ENCODE measurements around the gene KLHL3. TPM values are rescaled to one million over a fixed set of nuclear protein-coding genes. Genes with fewer than 3 reads are reported as not detected.

The KLHL3 gene
- total RNA-seq, 4 donors from 2014 or later = 0.46 to 4.6 (median 1.7) TPM

GRCh38 chr5:137584262-137584661 lies 151.6 kb downstream of the KLHL3 start:
- Histone ChIP-seq H3K36me3 (no peaks in the 10 kb centered on the region), H3K4me1 (no peaks in the 10 kb centered on the region), H3K27me3 (no peaks in the 10 kb centered on the region), H3K27ac (no peak overlapping the region), H3K9me3 (no peaks in the 10 kb centered on the region), H3K4me3 (no peak overlapping the region)
- no peak for ATAC-seq
- no peak for TF ChIP-seq POLR2A (IDR thresholded peaks at IDR 0.05)
- TF ChIP-seq, protein P1, sequence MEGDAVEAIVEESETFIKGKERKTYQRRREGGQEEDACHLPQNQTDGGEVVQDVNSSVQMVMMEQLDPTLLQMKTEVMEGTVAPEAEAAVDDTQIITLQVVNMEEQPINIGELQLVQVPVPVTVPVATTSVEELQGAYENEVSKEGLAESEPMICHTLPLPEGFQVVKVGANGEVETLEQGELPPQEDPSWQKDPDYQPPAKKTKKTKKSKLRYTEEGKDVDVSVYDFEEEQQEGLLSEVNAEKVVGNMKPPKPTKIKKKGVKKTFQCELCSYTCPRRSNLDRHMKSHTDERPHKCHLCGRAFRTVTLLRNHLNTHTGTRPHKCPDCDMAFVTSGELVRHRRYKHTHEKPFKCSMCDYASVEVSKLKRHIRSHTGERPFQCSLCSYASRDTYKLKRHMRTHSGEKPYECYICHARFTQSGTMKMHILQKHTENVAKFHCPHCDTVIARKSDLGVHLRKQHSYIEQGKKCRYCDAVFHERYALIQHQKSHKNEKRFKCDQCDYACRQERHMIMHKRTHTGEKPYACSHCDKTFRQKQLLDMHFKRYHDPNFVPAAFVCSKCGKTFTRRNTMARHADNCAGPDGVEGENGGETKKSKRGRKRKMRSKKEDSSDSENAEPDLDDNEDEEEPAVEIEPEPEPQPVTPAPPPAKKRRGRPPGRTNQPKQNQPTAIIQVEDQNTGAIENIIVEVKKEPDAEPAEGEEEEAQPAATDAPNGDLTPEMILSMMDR (IDR thresholded peaks at IDR 0.05 in 4 of 5, conservative IDR thresholded peaks at IDR 0.05 in 1 of 5) = no peak
- in situ Hi-C loops (cut with MboI; ENCODE audit: low sequenced_read_pairs in 4 of 4) (no loop called here), intact Hi-C loops (cut with DNase I; ENCODE audit: low total_unique reads) (no loop called here)
- DNase-seq = no peak

GRCh38 chr5:137583129-137583528 lies 152.8 kb downstream of the KLHL3 start:
- Histone ChIP-seq H3K27me3 (no peaks in the 10 kb centered on the region), H3K4me1 (no peaks in the 10 kb centered on the region), H3K9me3 (no peaks in the 10 kb centered on the region), H3K4me3 (no peak overlapping the region), H3K36me3 (no peaks in the 10 kb centered on the region), H3K27ac (no peak overlapping the region)
- in situ Hi-C loops (cut with MboI; ENCODE audit: low sequenced_read_pairs in 4 of 4) = no loop called here
- no peak for TF ChIP-seq POLR2A (IDR thresholded peaks at IDR 0.05)
- TF ChIP-seq, protein P1 (IDR thresholded peaks at IDR 0.05 in 4 of 5, conservative IDR thresholded peaks at IDR 0.05 in 1 of 5) = no peak
- ATAC-seq (no peak), DNase-seq (no peak)
- intact Hi-C loops (cut with DNase I; ENCODE audit: low total_unique reads) = no loop called here

DNA sequence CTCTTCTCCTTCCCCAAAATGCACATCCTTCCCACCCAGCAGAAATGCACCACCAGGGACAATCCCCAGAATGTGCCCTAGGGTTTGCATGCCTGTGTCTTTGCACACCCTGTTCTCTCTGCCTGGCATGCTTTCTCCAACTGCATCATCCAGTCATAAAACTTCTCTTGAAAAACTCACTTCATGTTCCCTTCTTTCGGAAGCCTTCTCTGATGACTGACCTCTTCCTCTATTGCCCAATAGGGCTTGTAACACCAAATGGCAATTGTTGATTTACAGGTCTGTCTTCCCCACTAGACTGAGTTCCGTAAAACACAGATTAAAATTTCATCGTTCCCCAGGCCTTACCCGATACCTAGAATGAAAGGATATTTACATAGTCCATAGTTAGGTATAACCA lies 153.7 kb downstream of the KLHL3 start:
- in situ Hi-C loops (cut with MboI; ENCODE audit: low sequenced_read_pairs in 4 of 4) = no loop called here
- TF ChIP-seq POLR2A (IDR thresholded peaks at IDR 0.05) = no peak
- TF ChIP-seq, protein P1 (IDR thresholded peaks at IDR 0.05 in 4 of 5, conservative IDR thresholded peaks at IDR 0.05 in 1 of 5) = no peak
- H3K4me3 ChIP-seq = no peak overlapping the region
- no peak for ATAC-seq
- no peak for DNase-seq
- no peaks in the 10 kb centered on the region for H3K9me3 ChIP-seq
- H3K27me3 ChIP-seq = no peaks in the 10 kb centered on the region
- intact Hi-C loops (cut with DNase I; ENCODE audit: low total_unique reads) = no loop called here
- H3K4me1 ChIP-seq = no peaks in the 10 kb centered on the region
- no peaks in the 10 kb centered on the region for H3K36me3 ChIP-seq
- H3K27ac ChIP-seq = no peak overlapping the region

DNA sequence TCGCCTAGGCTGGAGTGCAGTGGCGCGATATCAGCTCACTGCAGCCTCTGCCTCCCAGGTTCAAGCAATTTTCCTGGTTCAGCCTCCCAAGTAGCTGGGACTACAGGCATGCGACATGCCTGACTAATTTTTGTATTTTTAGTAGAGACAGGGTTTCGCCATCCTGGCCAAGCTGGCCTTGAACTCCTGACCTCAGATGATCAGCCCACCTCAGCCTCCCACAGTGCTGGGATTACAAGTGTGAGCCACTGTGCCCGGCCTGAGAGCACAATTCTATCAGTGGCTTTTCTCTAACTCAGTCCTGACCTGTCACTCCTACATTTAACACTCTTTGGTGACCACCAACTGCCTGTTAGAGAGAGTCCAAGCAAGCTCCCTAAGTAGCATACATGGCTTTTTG lies 154.1 kb downstream of the KLHL3 start:
- no peak overlapping the region for H3K4me3 ChIP-seq
- in situ Hi-C loops (cut with MboI; ENCODE audit: low sequenced_read_pairs in 4 of 4) = no loop called here
- TF ChIP-seq, protein P1 (IDR thresholded peaks at IDR 0.05 in 4 of 5, conservative IDR thresholded peaks at IDR 0.05 in 1 of 5) = no peak
- no peak for TF ChIP-seq POLR2A (IDR thresholded peaks at IDR 0.05)
- intact Hi-C loops (cut with DNase I; ENCODE audit: low total_unique reads) = no loop called here
- no peak for DNase-seq
- H3K9me3 ChIP-seq = no peaks in the 10 kb centered on the region
- no peak for ATAC-seq
- no peaks in the 10 kb centered on the region for H3K4me1 ChIP-seq
- no peaks in the 10 kb centered on the region for H3K27me3 ChIP-seq
- H3K36me3 ChIP-seq = no peaks in the 10 kb centered on the region
- no peak overlapping the region for H3K27ac ChIP-seq

DNA sequence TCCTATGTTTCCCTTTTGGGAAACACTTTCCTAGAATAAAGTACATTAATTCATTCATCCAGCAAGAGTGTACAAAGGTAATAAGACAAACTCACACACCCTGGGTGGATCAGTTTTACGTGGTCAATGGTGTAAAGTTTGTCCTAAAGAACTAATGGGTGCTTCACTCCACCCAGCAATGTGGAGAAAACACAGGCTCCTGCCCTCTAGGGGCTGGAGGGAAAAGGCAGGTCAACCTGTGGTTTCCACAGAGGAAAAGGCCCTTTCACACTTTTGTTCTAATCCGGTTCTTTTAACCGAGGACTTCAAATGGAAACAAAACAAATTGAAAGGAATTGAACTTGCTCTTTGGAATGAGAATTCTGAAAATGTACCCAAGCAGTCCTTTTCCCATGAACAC lies 155.9 kb downstream of the KLHL3 start:
- Histone ChIP-seq H3K4me3 (no peak overlapping the region), H3K27ac (no peak overlapping the region), H3K9me3 (no peaks in the 10 kb centered on the region), H3K27me3 (no peaks in the 10 kb centered on the region), H3K36me3 (no peaks in the 10 kb centered on the region), H3K4me1 (no peaks in the 10 kb centered on the region)
- in situ Hi-C loops (cut with MboI; ENCODE audit: low sequenced_read_pairs in 4 of 4) (no loop called here), intact Hi-C loops (cut with DNase I; ENCODE audit: low total_unique reads) (no loop called here)
- DNase-seq (no peak), ATAC-seq (no peak)
- no peak for TF ChIP-seq POLR2A (IDR thresholded peaks at IDR 0.05)
- TF ChIP-seq, protein P1 (IDR thresholded peaks at IDR 0.05 in 4 of 5, conservative IDR thresholded peaks at IDR 0.05 in 1 of 5) = no peak
